ENCODE data around the gene NCKAP5L.

GRCh38 chr12:49767333-49767732 lies 60.9 kb downstream of the NCKAP5L start:
- TF ChIP-seq CTCF (conservative IDR thresholded peaks at IDR 0.05; ENCODE audit: low read length), result no peak
- TF ChIP-seq EZH2phosphoT487 (IDR thresholded peaks at IDR 0.05; ENCODE audit: borderline replicate concordance), result no peak
